ENCODE data around the gene PTPRN2.

Gene PTPRN2

DNA sequence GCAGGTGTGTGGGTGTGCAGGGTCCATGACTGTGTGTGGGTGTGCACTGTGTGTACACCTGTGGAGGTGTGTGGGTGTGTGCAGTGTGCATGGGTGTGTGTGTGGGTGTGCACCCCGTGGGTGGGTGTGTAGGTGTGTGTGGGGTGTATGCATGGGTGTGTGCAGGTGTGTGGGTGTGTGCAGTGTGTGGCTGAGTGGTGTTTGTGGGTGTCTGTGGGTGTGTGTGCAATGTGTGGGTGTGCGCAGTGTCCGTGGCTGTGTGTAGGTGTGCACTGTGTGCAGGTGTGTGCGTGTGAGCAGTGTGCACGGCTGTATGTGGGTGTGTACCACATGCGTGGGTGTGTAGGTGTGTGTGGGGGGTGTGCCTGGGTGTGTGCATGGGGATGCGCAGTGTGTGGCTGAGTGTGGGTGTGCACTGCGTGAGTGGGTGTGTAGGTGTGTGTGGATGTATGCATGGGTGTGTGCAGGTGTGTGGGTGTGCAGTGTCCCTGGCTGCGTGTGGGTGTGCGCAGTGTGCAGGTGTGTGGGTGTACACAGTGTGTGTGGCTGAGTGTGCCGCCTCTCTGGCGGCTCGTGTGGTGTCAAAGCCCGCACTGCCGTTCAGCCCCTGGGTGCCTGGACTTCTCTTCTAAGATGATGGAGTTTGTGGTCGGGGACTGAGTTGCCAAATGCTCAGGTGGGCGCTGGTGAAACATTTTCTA is 1042.5 kb downstream of the PTPRN2 start:
- H3K27ac ChIP-seq: no peak overlapping the region
- TF ChIP-seq, protein P1, sequence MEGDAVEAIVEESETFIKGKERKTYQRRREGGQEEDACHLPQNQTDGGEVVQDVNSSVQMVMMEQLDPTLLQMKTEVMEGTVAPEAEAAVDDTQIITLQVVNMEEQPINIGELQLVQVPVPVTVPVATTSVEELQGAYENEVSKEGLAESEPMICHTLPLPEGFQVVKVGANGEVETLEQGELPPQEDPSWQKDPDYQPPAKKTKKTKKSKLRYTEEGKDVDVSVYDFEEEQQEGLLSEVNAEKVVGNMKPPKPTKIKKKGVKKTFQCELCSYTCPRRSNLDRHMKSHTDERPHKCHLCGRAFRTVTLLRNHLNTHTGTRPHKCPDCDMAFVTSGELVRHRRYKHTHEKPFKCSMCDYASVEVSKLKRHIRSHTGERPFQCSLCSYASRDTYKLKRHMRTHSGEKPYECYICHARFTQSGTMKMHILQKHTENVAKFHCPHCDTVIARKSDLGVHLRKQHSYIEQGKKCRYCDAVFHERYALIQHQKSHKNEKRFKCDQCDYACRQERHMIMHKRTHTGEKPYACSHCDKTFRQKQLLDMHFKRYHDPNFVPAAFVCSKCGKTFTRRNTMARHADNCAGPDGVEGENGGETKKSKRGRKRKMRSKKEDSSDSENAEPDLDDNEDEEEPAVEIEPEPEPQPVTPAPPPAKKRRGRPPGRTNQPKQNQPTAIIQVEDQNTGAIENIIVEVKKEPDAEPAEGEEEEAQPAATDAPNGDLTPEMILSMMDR (IDR thresholded peaks at IDR 0.05): no peak
- H3K4me3 ChIP-seq: no peak overlapping the region
- DNase-seq (ENCODE audit: low spot score): no peak

DNA sequence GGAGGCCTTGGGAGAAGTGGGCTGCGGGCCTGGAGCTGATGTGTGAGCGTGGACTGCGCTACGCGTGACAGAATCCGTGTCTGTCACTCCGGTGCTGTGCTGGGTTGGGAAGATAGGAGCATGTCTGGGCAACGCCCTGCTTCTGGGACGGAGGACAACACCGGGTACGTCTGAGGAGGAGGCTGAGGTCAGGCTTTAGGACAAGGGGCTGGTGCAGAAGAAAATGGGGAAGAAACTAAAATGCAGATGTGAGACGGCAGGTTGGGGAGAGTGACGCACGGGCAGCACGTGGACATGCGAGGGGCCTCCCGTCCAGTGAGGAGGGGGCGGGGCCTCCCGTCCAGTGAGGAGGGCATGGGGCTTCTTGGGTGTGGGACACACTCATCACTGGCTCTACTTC is 1043.4 kb downstream of the PTPRN2 start:
- H3K27ac ChIP-seq: no peak overlapping the region
- DNase-seq (ENCODE audit: low spot score): no peak

DNA sequence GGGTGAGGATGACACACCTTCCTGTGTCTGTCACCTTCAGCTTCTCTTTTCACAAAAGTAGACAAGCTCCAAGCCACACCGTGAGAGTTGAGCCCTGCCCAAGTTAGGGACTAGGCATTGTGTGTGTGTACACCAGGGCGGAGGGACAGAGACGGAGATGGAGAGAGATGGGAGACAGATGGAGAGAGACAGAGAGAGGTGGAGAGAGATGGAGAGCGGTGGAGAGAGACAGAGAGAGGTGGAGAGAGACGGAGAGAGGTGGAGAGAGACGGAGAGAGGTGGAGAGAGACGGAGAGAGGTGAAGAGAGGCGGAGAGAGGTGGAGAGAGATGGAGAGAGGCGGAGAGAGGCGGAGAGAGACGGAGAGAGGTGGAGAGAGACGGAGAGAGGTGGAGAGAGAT is 1043.8 kb downstream of the PTPRN2 start:
- no peak for DNase-seq (ENCODE audit: low spot score)

More for the DNA sequence above, 1043.4 kb downstream of the PTPRN2 start:
- TF ChIP-seq, protein P1 (IDR thresholded peaks at IDR 0.05): no peak
- H3K4me3 ChIP-seq: no peak overlapping the region

DNA sequence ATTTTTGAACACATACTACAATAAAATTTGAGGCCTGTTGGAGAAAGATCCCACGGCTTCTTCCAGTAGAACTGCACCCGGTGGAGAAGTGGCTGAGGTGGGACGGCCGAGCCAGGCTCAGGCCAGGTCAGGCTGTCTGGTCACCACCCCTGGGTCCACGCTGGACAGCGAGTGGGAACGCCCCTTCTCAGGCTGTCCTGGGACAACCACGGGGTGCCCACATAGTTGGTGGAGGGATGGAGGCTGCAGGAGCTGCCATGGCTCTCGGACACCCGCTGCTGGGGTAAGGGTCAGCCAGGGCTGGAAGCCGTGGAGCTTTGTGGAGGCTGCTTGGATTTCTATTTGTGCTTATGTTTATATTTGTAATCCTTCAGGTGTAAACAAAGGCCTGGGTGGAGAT is 1044.3 kb downstream of the PTPRN2 start:
- DNase-seq (ENCODE audit: low spot score): no peak
- H3K27ac ChIP-seq: no peak overlapping the region
- TF ChIP-seq, protein P1 (IDR thresholded peaks at IDR 0.05): no peak
- no peak overlapping the region for H3K4me3 ChIP-seq

More for the DNA sequence above, 1043.8 kb downstream of the PTPRN2 start:
- TF ChIP-seq, protein P1 (IDR thresholded peaks at IDR 0.05): no peak
- no peak overlapping the region for H3K27ac ChIP-seq
- H3K4me3 ChIP-seq: no peak overlapping the region

DNA sequence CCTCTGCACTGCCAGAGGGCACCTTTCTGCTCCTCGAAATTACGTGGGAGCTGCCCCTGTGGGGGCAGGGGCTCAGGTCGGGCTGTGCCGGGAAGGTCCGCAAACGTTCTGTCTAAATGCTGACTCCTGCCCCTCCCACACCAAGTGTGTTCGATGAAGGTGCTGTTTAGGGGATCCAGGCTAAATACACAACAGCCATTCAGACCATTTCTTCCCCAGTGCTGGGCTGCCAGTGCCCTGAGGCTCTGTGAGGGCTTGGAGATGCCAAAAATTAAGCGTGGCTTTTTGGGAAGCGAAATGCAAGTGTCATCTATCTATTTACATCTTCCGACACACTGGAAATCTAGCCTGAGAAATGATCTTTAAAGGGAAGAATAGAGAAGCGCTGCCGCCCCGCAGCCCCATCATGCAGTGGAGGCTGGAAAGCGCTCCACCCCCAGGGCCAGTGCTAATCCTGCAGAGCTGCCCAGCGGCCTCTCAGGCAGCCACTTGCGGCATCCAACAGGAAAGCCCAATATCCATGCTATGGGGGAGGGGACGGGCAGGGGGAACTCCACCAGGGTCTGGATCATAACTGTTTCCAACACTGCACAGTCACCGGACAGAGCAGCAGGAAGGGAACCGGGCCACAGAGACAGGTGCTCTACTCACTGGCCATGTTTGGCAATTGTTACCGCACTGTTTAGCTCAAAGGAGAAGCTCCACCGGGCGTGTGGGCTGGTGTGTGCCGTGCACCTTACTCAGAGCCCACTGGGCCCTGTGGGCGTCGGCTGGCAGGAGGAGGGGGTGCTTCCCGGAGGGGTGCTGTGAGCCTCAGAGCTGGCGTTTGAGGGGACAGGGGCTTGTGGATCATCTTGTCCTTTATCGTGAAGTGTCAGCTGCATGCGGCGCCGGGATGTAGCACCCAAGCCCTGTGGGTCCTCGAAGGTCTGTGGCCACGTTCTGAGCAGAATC is 1045.3 kb downstream of the PTPRN2 start:
- no peak for DNase-seq (ENCODE audit: low spot score)
- Histone ChIP-seq H3K4me3 (no peak overlapping the region), H3K27ac (no peak overlapping the region)
- TF ChIP-seq, protein P1 (IDR thresholded peaks at IDR 0.05): no peak

DNA sequence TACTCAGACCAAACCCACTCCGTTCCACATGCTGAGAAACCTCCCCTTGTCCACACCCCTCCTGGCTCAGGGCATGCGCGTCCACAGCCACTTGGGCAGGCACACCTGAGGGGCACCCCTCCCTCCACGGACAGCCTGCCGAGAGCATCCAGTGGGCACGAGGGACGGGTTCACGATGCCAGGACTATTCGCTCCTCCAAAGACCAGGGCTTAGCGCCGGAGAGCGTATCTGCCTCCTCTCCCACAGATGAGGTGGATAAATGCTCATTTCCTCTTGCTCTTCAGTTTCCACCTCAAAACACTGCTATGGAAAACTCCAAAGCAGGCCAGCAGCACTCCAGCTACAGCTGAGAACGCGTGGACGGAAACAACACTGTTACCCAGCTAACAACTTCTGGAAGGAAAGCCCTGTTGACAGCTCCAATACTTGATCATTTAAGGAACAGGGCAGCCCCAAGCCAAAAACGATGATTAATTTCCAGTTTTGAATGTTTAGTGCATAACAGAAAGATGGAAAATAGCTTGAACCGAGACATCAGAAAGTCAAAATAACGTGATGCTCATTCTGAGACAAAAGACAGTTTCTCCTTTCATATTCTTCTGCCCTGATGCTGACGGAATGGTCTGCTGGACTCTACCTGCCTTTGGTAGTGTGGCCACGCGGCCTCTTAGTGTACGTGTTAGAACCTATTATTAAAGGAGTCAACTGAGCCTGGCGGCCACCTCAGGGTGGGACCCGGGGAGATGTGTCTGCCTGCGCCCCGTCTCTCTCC is 1046.1 kb downstream of the PTPRN2 start:
- Histone ChIP-seq H3K4me3 (no peak overlapping the region), H3K27ac (no peak overlapping the region)
- no peak for DNase-seq (ENCODE audit: low spot score)
- TF ChIP-seq, protein P1 (IDR thresholded peaks at IDR 0.05): no peak
